Smooth muscle cell (in vitro differentiated cells): ENCODE results near the gene BNIPL. TPM values are rescaled to one million over a fixed set of nuclear protein-coding genes. Genes with fewer than 3 reads are reported as not detected.
A peak's percentile ranks its signal among the peaks of the same experiment; 100 is the strongest.

Source experiments
- DNase-seq: peaks from one replicate; lab custom pipeline; 2025; ENCODE audit not compliant: unreplicated experiment; lab: John Stamatoyannopoulos, UW
- H2AFZ ChIP-seq: fragments of 200-600 bp; sonication (generic); 2 replicates; pipeline ENCODE4 v1.6.0; 2016; ENCODE audit warnings: antibody characterized with exemption, low read depth, mild to moderate bottlenecking
- H3F3A ChIP-seq: fragments of 200-600 bp; sonication (generic); 2 replicates; pipeline ENCODE4 v1.6.0; 2017; ENCODE audit warnings: antibody characterized with exemption, low read depth
- H3K27ac ChIP-seq: fragments of 200-600 bp; sonication (generic); 2 replicates; pipeline ENCODE4 v1.5.1; 2016; ENCODE audit warnings: low read depth, mild to moderate bottlenecking
- H3K27me3 ChIP-seq: fragments of 200-600 bp; sonication (generic); 2 replicates; pipeline ENCODE4 v1.6.1; 2016; ENCODE audit warnings: low read depth, mild to moderate bottlenecking
- H3K36me3 ChIP-seq: fragments of 200-600 bp; sonication (generic); 2 replicates; pipeline ENCODE4 v1.5.1; 2016; ENCODE audit warnings: low read depth
- H3K4me1 ChIP-seq: fragments of 200-600 bp; sonication (generic); 2 replicates; pipeline ENCODE4 v1.5.1; 2016; ENCODE audit warnings: low read depth
- H3K4me2 ChIP-seq: fragments of 200-600 bp; sonication (generic); 2 replicates; pipeline ENCODE4 v1.6.0; 2016; ENCODE audit warnings: mild to moderate bottlenecking
- H3K4me3 ChIP-seq: fragments of 200-600 bp; sonication (generic); 2 replicates; pipeline ENCODE4 v1.5.1; 2016; ENCODE audit warnings: mild to moderate bottlenecking
- H3K79me2 ChIP-seq: fragments of 200-600 bp; sonication (generic); 2 replicates; pipeline ENCODE4 v1.6.0; 2016; ENCODE audit warnings: low read depth, mild to moderate bottlenecking
- H3K9ac ChIP-seq: fragments of 200-600 bp; sonication (generic); 2 replicates; pipeline ENCODE4 v1.6.0; 2016; ENCODE audit warnings: low read depth
- H3K9me3 ChIP-seq: fragments of 200-600 bp; sonication (generic); replicated peaks from 2 replicates; pipeline ENCODE4 v1.5.1; 2016; ENCODE audit warnings: low read depth
- H4K20me1 ChIP-seq: fragments of 200-600 bp; sonication (generic); 2 replicates; pipeline ENCODE4 v1.6.0; 2016; ENCODE audit warnings: low read depth
- WGBS: methylation state at CpG from one replicate; pipeline ENCODE4 v1.1.7; 2016; ENCODE audit warnings: low lambda C conversion rate; 5-methylcytosine and 5-hydroxymethylcytosine counted together
- polyA plus RNA-seq: library from polyadenylated mRNA; unstranded; fragments of >200 nt; fragmentation: Nextera tagmentation; extraction: Ambion mirVana; gene quantifications from 2 replicates; pipeline ENCODE4 v1.2.1, GENCODE V29; 2016
- total RNA-seq: library from RNA; depleted of rRNA; stranded (reverse); fragments of >200 nt; gene quantifications from 2 replicates; pipeline ENCODE4 v1.2.3, GENCODE V29; 2014
- TF ChIP-seq, protein P1 (sequence below): fragments of 200-600 bp; sonication (generic); IDR thresholded peaks from 2 replicates; pipeline ENCODE4 v1.5.1; 2017; ENCODE audit warnings: borderline replicate concordance, mild to moderate bottlenecking, antibody characterized with exemption; ENCODE audit not compliant: insufficient read depth, poor library complexity, severe bottlenecking

The BNIPL gene
- total and polyA plus RNA-seq, 2 experiments from 2014 or later: 0.93 to 5.6 TPM

DNA sequence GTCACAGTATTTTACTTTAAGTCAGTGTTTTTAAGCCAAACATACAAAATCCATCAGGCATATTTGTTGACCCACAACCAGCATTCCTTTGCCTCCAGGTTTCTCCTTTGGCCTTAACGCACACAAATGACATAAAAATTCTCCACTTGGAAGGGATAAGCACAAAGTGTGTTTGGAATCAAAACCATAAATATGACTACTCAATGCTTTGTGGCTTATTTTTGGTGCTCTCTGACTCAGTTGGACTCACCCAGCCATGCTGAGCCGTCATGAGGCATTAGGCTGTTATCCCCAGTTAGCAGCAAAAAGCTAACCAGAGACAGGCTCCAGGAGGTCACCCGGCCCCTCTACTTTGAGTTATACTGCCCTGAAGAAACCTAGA is 27.2 kb upstream of the BNIPL start:
- Histone ChIP-seq H3K27ac (peak overlapping the region; percentile 97), H3F3A (peaks cover 7% of the 10 kb centered on the region), H3K9me3 (no peaks in the 10 kb centered on the region), H3K4me2 (peak overlapping the region; percentile 89), H3K36me3 (no peaks in the 10 kb centered on the region), H3K4me1 (peaks cover 17% of the 10 kb centered on the region), H3K27me3 (no peaks in the 10 kb centered on the region), H3K79me2 (peaks cover 14% of the 10 kb centered on the region), H4K20me1 (no peaks in the 10 kb centered on the region), H3K9ac (peak overlapping the region; percentile 82), H3K4me3 (peak overlapping the region; percentile 81), H2AFZ (peak overlapping the region; percentile 99)
- TF ChIP-seq, protein P1, sequence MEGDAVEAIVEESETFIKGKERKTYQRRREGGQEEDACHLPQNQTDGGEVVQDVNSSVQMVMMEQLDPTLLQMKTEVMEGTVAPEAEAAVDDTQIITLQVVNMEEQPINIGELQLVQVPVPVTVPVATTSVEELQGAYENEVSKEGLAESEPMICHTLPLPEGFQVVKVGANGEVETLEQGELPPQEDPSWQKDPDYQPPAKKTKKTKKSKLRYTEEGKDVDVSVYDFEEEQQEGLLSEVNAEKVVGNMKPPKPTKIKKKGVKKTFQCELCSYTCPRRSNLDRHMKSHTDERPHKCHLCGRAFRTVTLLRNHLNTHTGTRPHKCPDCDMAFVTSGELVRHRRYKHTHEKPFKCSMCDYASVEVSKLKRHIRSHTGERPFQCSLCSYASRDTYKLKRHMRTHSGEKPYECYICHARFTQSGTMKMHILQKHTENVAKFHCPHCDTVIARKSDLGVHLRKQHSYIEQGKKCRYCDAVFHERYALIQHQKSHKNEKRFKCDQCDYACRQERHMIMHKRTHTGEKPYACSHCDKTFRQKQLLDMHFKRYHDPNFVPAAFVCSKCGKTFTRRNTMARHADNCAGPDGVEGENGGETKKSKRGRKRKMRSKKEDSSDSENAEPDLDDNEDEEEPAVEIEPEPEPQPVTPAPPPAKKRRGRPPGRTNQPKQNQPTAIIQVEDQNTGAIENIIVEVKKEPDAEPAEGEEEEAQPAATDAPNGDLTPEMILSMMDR: no peak
- WGBS: 25% methylated on average over 3 of the region's 3 CpGs
- DNase-seq: no peak

DNA sequence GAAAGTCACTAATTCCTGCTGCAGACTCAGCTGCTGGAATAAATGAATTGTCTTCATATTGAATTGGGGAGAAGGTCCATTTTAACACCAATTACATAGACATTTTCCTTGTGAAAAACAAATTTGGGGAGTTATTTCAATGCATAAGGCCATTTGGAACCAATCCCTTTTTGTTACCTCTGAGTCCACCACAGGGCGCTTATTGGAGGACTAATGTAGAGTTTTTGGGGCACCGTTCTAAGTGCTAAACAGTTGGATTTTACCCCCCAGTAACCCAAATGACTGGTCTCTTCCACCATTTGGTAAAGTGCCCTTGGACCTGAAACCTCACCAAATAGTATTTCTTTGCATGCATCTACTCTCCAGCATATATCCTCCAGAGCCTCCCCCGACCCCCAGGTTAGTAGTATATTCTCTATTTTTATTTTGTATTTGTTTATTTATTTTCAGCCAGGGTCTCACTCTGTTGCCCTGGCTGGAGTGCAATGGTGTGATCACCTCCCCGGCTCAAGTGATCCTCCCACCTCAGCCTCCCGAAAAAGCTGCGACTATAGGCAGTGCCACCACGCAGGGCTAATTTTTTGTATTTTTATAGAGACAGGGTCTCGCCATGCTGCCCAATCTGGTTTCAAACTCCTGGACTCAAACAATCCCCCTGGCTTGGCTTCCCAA is 26.6 kb upstream of the BNIPL start:
- 98% methylated on average over 8 of the region's 8 CpGs for WGBS
- peaks cover 7% of the 10 kb centered on the region for H3F3A ChIP-seq
- no peak overlapping the region for H3K9ac ChIP-seq
- H3K9me3 ChIP-seq: no peaks in the 10 kb centered on the region
- no peak for DNase-seq
- no peak overlapping the region for H2AFZ ChIP-seq
- H3K4me2 ChIP-seq: peak overlapping the region; percentile 89
- H3K79me2 ChIP-seq: peaks cover 20% of the 10 kb centered on the region
- H3K4me3 ChIP-seq: peak overlapping the region; percentile 81
- TF ChIP-seq, protein P1: no peak
- peaks cover 17% of the 10 kb centered on the region for H3K4me1 ChIP-seq
- H3K27me3 ChIP-seq: no peaks in the 10 kb centered on the region
- no peaks in the 10 kb centered on the region for H4K20me1 ChIP-seq
- H3K36me3 ChIP-seq: no peaks in the 10 kb centered on the region
- peak overlapping the region; percentile 97 for H3K27ac ChIP-seq

DNA sequence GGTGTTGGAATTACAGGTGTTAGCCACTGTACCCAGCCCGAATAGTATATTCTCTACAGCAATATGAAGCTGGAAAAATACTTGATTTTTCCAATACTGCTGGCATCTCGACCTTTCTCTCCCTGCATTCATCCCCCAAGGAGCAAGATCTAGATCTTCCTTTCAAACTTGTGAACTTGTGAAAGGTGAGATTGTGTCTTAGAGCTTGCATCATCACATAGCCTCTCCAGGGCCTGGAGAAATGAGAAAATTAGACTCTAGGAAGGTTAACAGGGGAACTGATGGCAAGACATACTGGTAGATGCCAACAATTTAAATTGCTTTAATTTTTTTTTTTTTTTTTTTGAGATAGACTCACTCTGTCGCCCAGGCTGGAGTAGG is 26.1 kb upstream of the BNIPL start:
- no peaks in the 10 kb centered on the region for H3K27me3 ChIP-seq
- H3K4me1 ChIP-seq: peaks cover 15% of the 10 kb centered on the region
- WGBS: 94% methylated on average over 3 of the region's 3 CpGs
- no peak overlapping the region for H3K9ac ChIP-seq
- H3K9me3 ChIP-seq: no peaks in the 10 kb centered on the region
- no peak overlapping the region for H3K4me2 ChIP-seq
- H4K20me1 ChIP-seq: no peaks in the 10 kb centered on the region
- no peak overlapping the region for H2AFZ ChIP-seq
- H3K27ac ChIP-seq: no peak overlapping the region
- H3K4me3 ChIP-seq: no peak overlapping the region
- H3F3A ChIP-seq: peaks cover 7% of the 10 kb centered on the region
- DNase-seq: no peak
- TF ChIP-seq, protein P1: no peak
- H3K36me3 ChIP-seq: no peaks in the 10 kb centered on the region
- peaks cover 24% of the 10 kb centered on the region for H3K79me2 ChIP-seq
